Hindlimb muscle (tissue), 1 donor: ENCODE results near the gene NGEF. TPM values are rescaled to one million over a fixed set of nuclear protein-coding genes. Genes with fewer than 3 reads are reported as not detected.

ENCODE experiments used
- DNase-seq: peaks from one replicate; pipeline ENCODE4 v3.0.0-alpha.2; 2013
- polyA plus RNA-seq: library from polyadenylated mRNA; unstranded; fragments of 120-200 nt; gene quantifications from one replicate; pipeline ENCODE4 v1.2.1, GENCODE V29; 2013; ENCODE audit not compliant: insufficient read length

Gene NGEF
- polyA plus RNA-seq, 1 donor: 0.56 TPM

GRCh38 chr2:233042549-233042948 is 29.5 kb upstream of the NGEF start:
- DNase-seq: no peak

DNA sequence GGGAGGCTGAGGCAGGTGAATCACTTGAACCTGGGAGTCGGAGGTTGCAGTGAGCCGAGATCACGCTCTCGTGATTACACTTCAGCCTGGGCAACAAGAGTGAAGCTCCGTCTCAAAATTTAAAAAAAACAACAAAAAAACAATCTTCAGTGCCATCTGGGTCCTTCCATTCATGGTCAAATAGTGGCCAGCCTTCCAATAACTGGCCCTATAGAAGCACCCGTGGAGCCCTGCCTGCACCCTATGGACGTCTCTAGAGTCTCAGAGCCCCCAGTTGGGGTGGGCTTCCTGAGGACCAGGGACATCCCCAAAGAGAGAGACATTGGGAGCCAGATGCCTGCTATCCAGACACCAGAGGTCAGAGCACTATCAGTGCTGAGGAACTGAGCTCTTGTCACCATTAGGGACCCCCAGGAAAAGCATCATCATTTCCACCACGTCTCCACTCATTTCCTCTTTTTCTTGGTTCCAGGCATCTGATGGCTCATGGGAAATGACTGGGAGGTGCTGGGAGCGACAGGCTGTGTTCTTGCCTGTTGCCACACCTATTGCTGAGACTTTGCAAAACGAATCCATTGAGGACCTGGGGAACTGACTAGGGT is 28.8 kb upstream of the NGEF start:
- DNase-seq: no peak

GRCh38 chr2:233040571-233040970 is 27.5 kb upstream of the NGEF start:
- no peak for DNase-seq

DNA sequence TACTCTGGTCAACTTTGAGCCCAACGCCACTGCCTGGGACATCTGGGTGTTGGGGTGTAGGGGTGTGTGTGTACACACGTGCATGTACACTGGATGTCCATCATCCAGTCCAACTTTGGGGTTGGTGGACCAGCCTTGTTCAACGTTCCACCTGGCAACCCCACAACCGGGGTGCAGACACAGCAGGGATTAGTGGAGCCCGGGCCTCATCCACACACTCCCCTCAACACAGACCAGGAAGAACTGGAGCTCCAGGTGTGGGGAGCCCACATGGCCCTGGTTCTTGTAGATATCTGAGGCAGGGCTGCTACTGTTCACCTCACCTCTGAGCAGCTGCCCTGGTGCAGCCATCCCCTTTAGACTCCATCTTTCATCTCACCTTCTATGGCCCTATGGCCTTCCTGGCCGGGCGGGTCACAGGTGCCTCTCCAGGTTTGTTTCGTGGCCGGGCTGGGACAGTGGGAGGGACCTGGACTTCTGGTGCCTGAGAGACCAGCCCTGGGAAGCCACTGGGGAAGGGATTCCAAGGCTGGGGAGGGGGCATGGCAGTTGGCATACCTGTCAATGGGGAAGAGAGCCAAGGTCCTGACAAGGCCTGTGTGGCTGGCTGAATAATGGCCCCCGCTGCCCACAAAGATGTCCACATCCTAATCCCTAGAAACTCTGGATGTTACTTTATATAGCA is 26.9 kb upstream of the NGEF start:
- no peak for DNase-seq

DNA sequence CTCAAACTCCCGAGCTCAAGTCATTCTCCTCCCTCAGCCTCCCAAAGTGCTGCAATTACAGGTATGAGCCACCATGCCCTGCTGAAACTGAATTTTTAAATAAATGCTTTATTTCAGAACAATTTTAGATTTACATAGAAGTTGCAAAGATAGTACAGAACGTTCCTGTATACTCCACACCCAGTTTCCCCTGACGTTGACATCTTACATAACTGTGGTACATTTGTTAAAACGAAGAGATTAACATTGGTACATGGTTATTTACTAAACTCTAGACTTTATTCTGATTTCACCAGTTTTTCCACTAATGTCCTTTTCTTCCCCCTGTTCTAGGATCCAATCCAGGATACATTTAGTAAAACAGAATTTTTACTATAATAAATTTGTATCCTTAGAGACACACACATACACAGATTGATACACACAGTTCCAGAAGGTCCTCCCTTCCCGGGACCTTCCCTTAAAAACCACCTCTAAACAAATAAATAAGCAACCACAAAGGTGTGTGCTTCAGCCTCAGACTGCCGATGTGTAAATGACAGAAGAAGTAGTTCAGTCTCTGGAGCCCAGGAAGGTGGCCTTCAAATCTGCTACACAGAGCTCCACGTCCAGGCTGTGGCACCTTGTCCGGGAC is 26.3 kb upstream of the NGEF start:
- DNase-seq: no peak

GRCh38 chr2:233037078-233037477 is 24.0 kb upstream of the NGEF start:
- DNase-seq: no peak

DNA sequence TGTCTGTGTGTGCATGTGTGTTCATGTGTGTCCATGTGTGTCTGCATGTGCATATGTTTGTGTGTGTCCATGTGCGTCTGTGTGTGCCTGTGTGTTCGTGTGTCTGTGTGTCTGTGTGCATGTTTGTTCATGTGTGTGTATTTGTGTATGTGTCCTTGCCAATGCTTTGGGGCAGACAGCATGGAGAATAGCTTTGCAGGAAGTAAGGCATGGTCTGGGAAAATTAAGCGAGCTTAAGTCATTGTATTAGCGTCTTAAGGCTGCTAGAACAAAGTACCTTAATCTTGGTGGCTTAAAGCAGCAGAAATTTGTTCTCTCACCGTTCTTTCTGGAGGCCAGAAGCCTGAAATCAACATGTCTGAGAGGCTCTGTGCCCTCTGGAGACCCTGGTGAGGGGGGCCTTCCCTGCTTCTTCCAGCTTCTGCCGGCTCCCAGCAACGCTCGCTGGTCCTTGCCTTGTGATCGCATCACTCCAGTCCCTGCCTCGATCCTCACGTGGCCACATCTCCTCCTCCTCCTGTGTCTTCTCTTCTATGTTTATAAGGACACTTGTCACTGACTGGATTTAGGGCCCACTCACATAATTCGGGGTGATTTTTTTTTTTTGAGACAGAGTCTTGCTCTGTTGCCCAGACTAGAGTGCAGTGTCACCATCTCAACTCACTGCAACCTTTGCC is 23.2 kb upstream of the NGEF start:
- no peak for DNase-seq

DNA sequence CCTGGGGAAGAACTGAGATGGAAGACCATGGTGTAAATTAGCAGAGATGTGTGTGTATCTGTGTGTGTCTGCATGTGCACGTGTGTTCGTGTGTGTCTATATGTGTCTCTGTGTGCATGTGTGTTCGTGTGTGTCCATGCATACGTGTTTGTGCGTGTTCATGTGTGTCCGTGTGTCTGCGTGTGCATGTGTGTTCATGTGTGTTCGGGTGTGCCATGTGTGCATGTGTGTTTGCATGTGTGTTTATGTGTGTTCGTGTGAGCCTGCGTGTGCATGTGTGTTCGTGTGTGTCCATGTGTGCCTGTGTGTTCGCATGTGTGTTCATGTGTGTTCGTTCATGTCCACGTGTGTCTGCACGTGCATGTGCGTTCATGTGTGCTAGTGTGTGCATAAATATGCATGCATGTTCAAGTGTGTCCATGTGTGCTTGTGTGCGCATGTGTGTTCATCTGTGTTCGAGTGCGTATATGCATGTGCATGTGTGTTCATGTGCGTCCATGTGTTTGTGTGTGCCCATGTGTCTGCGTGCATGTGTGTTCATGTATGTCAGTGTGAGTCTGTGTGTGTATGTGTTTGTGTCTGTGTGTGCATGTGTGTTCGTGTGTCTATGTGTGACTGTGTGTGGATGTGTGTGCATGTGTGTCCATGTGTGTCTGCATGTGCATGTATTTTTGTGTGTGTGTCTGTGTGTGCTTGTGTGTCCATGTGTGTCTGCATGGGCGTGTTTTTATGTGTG is 22.5 kb upstream of the NGEF start:
- no peak for DNase-seq

GRCh38 chr2:233034091-233034882 is 21.2 kb upstream of the NGEF start:
- no peak for DNase-seq

DNA sequence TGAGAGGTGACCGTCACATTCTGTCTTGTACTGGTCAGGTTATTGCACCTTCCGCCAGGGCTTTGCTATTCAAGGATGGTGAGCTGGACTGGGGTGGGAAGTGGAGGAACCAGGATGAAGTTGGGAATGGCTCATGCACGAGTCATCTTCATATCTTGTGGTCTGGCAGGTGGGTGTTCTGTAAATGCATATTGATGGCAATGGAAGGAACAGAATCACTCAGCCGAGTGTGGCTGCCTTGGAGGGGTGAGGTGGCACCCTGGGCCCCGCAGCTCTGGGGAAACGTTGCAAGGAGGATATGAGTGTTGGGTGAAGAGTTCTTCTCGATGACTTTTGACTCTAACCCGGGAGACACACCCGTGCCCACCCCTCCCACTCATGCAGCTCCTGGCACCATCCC is 20.6 kb upstream of the NGEF start:
- DNase-seq: no peak

- no peak for DNase-seq
Observed at GRCh38 chr2:233032551-233033320, 19.7 kb upstream of the NGEF start, which contains the start of gene NEU2. TSS of gene NEU2 (plus strand) at chr2:233032672. CDS start at chr2:233032672, 0 bp downstream.

DNA sequence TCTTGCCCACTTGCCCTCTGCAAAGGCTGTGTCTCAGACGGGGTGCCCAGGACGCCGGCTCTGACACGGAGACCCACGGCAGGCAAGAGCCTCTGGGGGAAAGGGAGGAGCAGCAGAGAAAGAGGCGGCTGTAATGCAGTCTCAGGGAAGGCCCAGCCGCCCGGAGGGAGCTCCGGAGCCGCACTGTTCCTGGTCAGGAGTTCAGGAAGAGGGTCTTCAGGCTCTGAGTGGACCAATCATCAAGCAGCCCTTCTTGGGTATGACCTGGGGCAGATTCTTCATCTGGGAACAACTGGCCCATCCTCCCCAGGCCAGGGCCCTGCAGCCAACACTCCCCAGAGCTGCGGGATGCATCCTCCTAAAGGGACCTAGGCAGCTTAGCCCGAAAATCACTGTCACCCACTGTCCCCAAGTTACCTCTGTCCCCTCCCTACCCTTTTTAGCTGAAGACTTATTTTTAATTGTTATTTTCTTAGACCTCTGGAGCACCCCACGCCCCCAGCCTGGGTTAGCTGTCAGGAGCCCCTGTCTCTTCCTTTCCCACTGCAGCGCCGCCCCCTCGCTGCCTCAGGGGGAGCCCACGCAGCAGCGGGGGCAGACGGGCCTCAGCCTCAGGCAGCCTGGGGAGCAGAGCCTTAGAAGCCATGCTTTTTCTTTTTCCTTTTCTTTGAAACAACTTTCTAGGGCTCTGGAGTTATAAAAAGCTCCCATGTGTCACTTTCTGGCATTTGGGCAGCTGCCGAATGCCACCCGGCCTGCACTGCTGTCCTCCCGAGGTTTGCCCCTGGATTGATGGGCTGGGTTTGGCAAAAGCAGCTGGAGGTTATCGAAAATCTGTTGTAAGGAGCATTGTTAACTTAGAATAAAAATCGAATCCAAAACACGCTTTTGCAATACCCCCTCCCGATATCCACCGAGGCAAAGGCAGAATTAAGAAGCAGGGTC is 18.8 kb upstream of the NGEF start:
- no peak for DNase-seq

- DNase-seq: no peak
Observed at GRCh38 chr2:233029321-233029720, 16.3 kb upstream of the NGEF start.

DNA sequence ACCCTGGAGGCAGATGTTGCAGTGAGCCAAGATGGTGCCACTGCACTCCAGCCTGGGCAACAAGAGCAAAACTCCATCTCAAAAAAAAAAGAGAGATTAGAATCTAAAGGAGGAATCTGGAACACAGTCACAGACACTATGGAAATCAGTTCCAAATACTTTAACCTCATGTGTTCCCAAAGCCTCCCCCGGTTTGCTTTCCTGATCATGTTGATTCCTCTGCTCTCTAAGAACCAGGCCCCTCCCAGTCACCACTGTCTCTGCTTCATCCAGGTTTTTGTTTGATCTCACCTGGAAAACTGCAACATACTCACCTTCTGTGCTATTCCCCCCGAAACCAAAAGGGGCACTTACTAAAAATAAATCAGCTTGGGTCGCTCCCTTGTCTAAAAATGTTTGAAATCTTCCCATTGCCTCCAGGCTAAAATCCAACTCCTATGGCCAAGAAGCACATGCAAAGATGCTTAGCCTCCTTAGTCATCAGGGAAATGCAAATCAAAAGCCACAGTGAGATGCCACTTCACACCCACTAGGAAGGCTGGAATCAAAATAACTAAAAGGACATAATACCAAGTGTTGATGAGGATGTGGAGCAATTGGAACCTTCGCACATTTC is 13.2 kb upstream of the NGEF start:
- DNase-seq: no peak

- no peak for DNase-seq
Observed at GRCh38 chr2:233025706-233026105, 12.7 kb upstream of the NGEF start.

- DNase-seq: no peak
Observed at GRCh38 chr2:233023761-233024410, 10.8 kb upstream of the NGEF start.

- DNase-seq: no peak
Observed at GRCh38 chr2:233023007-233023760, 10.1 kb upstream of the NGEF start.

- no peak for DNase-seq
Observed at GRCh38 chr2:233022561-233022960, 9.5 kb upstream of the NGEF start.
